GM18951 (cell line): Measurements from ENCODE around the gene ITGA1.

Experiments
- POLR2A ChIP-seq: IDR thresholded peaks from 4 replicates; pipeline ENCODE4 v1.6.1; 2011; ENCODE audit warnings: mild to moderate bottlenecking; ENCODE audit not compliant: insufficient read length, insufficient read depth; ENCODE audit errors: extremely low read depth
- in situ Hi-C: fragments of 300-500 bp; cut with MboI; formaldehyde crosslinking; loops from one replicate; pipeline ENCODE4 v1.12.0; 2022; ENCODE audit warnings: low sequenced_read_pairs, mixed read lengths, inconsistent platforms; ENCODE audit not compliant: unreplicated experiment

The ITGA1 gene

GRCh38 chr5:52759331-52759730, 28.4 kb upstream of the ITGA1 start:
- in situ Hi-C loops, result no loop called here
- no peak for TF ChIP-seq POLR2A

- TF ChIP-seq POLR2A, result no peak
- in situ Hi-C loops, result no loop called here
These were observed 26.9 kb upstream of the ITGA1 start for GRCh38 chr5:52760695-52761366.

DNA sequence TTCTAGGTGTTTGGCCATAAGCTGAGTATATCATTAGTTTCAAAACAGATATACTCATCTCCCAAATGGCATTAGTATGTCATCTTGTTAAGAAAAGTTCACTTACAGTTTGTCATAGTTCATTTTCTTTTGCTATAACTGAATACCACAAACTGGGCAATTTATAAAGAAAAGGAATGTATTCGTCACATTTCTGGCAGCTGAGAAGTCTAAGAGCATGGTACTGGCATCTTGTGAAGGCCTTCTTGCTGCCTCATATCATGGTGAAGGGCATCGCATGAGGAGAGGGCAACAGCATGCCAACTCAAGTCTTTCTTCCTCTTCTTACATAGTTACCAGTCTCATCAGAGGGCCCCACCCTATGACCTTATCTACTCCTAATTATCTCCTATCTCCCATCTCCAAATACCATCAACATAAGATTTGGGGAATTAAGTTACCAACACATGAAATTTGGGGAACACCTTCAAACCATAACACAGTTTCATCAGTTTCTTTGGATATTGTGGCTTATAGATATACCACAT, 20.4 kb upstream of the ITGA1 start:
- in situ Hi-C loops, result no loop called here
- no peak for TF ChIP-seq POLR2A

GRCh38 chr5:52767766-52768480, 19.8 kb upstream of the ITGA1 start:
- in situ Hi-C loops, result no loop called here
- TF ChIP-seq POLR2A, result no peak

DNA sequence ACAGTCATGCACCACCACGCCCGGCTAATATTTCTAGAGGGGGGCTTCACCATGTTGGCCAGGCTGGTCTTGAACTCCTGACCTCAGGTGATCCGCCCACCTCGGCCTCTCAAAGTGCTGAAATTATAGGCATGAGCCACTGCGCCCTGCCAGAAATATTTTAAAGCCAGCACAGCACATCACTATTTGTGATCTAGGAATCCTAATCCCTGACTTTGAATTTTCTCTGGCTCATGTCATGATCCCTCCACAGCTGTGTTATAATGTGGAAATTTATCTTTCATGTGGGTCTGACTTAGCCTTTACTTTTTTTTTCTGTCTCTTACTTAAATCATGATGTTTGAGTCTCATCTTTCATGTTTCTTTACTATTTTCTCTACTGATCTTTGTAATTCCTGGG, 18.7 kb upstream of the ITGA1 start:
- in situ Hi-C loops, result no loop called here
- TF ChIP-seq POLR2A, result no peak

GRCh38 chr5:52770287-52770939, 17.3 kb upstream of the ITGA1 start:
- TF ChIP-seq POLR2A, result no peak
- in situ Hi-C loops, result no loop called here

DNA sequence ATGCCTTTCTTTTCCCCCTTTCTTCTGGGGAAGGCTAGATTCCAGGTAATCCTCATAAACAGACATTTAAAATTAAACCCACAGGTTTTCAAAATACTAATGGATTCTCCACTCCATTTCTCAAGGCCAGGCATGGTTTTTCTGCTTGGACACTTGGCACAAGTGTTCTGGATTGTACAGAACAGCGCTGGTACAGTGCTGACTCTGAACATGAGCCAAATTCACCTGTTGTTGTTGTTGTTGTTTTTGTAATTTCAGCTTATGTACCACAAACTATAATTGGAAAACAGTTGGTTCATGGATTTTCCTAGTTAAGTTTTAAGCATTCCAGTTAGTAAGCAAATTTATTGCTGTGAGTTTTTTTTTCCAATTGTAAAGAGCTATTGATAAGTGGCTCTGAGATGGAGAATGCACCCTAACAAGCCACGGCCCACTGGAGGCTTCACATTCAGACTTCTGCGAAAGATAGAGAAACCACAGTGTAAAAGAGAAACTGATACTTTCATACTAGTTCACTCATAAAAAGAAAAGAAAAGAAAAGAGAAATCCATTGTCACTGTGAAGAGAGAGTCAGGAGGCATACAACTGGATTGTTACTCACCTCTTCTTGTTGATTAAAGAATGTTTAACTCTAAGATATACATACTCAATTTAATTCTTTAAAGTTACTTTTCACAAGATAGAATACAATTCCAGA, 16.2 kb upstream of the ITGA1 start:
- in situ Hi-C loops, result no loop called here
- no peak for TF ChIP-seq POLR2A

DNA sequence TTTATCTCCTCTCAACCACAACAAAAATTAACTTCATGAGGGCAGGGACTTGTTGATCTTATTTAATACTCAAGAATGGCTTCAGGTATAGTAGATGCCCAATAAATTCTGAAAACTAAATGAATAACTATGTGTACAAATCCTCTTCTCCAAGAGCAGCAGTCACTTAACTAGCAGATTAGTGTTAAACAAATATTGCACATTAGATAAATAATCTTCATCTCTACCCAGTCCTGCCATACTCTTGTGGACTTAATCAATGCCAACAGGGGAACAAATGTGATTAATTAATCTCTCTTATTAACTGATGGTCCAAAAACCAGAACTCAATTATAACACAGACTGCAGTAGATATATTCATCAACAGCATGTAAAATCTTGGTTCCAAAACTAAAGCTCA, 15.0 kb upstream of the ITGA1 start:
- in situ Hi-C loops, result no loop called here
- no peak for TF ChIP-seq POLR2A

- in situ Hi-C loops, result no loop called here
- TF ChIP-seq POLR2A, result no peak
These were observed 14.4 kb upstream of the ITGA1 start for GRCh38 chr5:52773342-52773741.

DNA sequence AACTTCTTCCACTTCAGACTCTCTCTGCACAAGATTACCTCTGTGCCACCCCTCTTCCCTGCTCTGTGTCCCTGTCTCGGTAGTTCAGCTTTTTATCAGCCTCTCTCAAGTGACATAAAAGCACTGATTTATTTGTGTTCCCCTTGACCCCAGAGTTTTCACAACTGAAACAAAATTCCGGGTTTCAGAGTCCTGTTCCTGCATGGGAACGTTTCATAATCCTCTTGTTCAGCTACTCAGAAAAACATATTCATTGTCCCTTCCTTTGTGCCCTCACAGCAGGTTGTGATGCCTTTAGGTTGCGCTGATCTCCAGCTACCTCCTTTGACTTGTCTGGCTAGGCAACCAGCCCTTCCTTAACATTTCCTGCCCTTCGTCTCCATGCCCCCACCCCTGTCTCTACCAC, 13.7 kb upstream of the ITGA1 start:
- no peak for TF ChIP-seq POLR2A
- in situ Hi-C loops, result no loop called here

DNA sequence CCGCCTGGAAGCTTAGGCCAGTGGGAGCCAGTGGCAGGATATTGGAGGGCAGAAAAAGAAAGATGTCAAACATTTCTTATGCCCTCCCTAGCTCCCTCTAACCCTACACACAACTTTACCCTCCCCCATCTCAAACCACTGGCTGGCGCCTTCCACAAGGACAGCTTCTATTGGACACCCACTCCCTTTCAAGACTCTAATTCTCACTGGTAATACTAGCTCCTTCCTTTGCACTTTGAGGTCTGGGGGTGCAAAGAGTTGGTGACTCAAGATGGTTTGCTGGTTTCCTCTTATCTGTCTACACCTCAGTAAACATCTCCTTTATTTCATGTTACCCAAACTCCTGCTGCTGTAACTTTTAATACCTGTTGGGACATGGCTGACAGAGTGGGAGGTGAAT, 11.6 kb upstream of the ITGA1 start:
- in situ Hi-C loops, result no loop called here
- TF ChIP-seq POLR2A, result no peak

- no peak for TF ChIP-seq POLR2A
- in situ Hi-C loops, result no loop called here
These were observed 10.5 kb upstream of the ITGA1 start for GRCh38 chr5:52777186-52777585.

GRCh38 chr5:52778781-52779180, 8.9 kb upstream of the ITGA1 start:
- in situ Hi-C loops, result no loop called here
- TF ChIP-seq POLR2A, result no peak
